HG02870 (cell line): ENCODE results near the gene APBA1.

ENCODE experiments used
- ATAC-seq: cut with Tn5 transposase; IDR thresholded peaks from one replicate; pipeline ENCODE4 v1.9.1; 2021; ENCODE audit warnings: mild to moderate bottlenecking, moderate library complexity; ENCODE audit not compliant: unreplicated experiment

The APBA1 gene

GRCh38 chr9:69580582-69581214, 91.5 kb downstream of the APBA1 start:
- no peak for ATAC-seq

DNA sequence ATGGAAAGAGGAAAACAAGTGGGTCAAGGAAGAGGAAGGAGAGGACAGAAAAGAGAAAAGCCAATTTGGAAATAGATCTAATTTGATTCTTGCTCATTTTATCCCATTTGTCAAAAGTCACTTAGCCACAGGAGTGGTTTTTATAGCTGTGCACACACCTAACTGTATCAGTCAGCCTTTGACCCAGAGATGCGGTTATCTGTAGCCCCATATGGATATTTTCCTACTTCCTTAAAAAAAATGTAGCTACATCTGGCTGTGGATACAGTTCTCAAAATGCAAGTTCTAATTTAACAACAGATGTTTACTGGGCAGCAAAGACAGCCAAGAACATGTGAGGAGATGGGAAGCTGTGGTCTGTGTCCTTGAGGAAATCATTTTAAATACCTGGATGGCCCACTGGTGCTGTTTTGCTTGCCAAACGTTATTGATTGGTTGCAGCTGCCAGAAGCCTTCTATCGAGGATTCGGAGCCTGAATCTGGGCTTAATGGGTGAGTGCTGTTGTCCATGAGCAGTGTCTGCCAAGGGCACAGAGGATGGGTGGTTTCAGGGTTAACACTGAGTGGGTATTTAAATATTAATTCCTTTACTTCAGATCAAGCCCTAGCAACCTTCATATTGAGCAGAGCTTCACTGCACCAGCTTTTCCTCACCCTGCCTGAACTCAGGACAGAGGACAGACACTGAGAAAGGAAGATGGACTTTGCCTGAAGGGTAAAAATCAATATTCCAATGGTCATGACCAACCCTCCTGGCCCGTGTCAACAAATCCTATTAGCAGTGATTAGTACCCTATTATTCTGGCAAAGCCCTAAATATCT, 92.2 kb downstream of the APBA1 start:
- no peak for ATAC-seq

- ATAC-seq, result no peak
Observed at GRCh38 chr9:69579032-69579758, 93.0 kb downstream of the APBA1 start.

DNA sequence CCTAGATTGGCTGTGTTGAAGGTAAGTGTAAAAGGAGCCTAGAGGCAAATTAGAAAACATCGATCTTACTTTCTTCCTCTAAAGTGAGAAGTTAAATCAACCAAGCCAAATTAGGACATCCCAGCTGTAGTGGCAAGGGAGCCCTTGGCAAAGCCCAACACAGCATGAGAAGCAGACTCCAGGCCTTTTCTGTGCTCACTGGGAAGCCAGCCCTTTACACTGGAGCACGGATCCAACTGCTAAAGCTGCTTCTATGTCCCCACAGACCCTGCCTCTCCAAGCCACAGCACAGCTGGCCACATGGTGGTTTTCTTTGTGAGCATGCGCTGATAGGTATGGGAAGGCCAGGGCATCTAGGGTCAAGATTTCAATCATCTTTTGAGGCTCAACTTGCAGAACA, 94.1 kb downstream of the APBA1 start:
- ATAC-seq, result no peak

GRCh38 chr9:69577123-69577522, 95.0 kb downstream of the APBA1 start:
- no peak for ATAC-seq

GRCh38 chr9:69574057-69574456, 98.1 kb downstream of the APBA1 start:
- no peak for ATAC-seq

DNA sequence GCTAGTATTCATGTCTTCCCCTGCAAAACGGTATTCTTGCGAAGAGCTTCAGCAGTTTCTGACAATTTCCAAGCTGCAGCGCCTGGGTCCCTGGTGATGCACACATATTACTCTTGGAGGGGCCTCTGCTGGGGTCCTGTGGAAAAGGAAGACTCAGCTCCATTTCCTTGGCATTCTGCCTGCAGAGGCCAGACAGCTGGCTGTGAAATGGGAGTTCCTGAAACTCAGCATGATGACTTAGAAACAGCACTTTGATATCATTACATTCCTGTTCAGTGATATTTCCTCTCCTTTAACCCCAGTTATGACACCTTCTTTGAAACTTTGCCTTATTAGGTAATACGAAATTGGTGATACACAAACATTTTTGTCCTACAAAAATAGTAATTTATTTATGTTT, 98.5 kb downstream of the APBA1 start:
- ATAC-seq, result no peak

- ATAC-seq, result no peak
Observed at GRCh38 chr9:69572611-69573010, 99.6 kb downstream of the APBA1 start.

DNA sequence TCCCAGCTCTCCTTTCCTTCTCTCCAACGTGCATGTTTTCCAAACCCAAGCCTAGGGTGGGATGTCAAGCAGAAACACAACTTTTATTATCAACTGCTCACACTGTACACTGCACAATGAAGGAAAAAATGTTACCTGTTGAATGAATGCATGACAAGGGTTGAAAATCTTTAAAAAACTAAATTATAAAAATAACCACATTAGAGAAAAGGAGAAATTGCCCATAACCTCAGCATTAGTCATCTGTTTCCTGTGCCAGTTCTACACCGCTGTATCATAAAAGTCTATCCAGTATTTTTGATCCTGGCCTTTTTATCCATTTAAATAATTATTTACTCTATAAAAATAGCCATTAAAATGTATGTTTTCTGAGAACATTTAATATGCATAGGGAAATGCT, 101.1 kb downstream of the APBA1 start:
- no peak for ATAC-seq

DNA sequence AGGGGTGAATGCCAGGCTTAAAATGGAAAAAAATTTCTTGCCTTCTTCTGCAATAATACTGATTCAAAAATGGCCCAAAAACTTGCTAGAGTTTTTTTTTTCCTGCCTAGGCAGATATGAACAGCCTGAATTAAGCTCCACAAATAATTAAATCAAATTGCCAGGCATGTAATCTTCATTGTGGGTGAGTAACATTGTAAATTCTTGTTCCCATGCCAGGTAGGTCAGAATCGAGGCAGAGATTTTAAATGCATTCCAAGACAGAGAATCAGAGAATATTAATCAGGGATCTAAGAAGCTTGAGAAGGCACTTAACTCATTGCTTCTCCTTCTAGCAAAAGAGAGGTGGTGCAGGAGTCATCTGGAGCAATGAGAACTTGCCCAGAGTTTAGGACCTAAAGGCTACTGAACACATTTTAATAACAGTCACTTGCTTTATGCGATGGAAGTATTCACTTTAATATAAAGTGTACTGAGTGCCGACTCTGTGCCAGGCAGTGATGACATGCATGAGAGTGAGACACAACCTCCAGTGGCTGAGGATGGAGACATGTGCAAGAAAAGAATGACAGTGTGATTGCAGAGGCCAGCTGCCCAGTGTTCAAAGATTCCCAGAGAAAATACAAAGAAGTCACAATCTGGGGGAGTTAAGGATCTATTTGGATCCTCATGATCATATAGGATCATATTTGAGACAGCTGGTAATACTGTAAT, 102.3 kb downstream of the APBA1 start:
- no peak for ATAC-seq

GRCh38 chr9:69564557-69564956, 107.6 kb downstream of the APBA1 start:
- no peak for ATAC-seq

GRCh38 chr9:69559126-69559525, 113.0 kb downstream of the APBA1 start:
- ATAC-seq, result no peak

DNA sequence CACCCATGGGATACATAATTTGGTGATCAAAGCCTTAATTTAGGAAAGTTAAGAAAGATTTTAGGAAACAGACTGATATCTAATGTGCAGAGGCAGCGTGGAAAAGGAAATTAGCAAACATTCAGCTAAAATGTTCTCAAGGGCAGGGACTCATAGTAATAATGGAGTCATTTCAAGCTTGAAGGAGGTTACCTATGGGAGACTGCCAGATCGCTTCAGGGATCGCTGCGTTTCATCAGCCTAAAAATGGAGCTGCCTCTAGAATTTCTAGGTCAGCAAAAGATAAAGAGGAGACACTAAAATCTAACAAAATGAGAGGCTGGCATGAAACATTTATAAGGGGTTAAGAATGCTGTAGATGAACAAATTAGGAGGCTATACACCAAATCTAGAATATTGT, 115.5 kb downstream of the APBA1 start:
- ATAC-seq, result no peak

DNA sequence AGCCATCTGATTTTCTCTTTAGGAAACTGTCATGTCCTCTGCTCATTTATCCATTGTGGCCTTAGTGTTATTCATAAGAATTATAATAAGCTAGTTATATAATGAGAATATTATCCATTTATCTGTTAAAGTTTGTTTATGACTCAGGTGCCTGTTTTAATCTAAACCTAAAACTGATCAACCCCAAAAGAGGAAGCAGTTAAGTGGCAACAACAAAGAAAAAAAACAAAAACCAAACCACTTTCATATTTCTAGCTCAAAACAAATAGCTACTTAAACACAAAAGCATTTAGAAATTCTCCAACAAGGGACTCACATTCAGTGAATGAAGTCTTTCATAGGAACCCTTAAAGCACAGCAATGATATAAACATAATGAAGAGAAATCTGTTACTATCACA, 116.4 kb downstream of the APBA1 start:
- ATAC-seq, result no peak

DNA sequence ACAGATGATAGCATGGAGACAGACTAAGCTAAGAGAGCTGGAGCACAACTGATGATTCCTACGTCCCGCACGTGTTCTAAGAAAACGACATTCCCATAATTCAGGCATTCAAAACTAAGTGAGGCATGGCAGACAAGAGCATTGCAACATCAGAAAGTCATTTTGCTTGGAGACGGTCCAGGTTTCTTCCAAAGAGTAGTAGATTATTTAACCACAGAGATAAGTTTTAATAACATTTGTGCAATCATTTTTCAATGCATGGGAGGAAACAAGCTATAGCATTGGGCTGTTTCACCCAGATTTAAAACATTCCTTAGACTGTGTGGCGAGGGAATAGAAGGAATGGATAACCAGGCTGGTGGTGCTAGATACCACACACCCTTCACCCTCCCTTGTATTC, 117.2 kb downstream of the APBA1 start:
- no peak for ATAC-seq

DNA sequence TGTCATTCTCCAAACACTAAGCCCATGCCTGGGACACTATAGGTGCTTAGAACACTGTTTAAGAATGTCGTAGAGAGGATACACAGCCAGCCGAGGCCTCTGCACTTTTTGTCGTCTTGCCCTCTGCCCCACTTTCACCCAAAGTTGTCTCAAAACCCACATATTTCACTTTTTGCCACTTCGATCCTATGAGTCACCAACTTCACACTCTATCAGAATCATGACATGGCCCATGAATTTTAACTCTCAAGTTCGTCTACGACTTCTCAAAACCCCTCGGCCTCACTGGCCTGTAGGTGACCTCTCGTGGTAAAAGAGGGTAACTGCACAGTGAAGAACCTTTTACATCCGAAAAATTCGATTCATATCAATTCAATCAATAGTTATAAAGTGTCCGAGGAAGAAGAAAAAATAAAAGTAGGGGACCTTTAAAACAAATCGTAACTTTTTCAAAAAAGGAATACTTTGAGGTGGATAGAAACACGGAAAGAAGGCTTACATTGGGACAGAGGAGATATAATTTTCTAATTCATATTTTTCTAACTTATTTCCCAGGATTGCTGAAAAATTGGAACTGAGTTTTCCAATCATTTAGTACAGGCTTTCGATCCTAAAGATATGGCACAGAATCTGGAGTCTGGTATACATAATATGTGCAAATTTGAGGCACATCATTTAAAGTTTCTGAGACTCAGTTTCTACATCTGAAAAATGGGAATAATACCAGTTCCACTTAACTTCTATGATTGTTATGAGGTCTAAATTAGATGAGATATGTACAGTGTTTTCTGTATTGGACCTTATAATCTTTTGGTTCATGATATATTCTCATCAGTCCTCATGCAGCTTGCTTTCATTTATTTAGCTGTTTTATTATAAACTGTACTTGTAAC, 122.6 kb downstream of the APBA1 start:
- no peak for ATAC-seq

GRCh38 chr9:69548681-69549080, 123.5 kb downstream of the APBA1 start:
- no peak for ATAC-seq

- ATAC-seq, result no peak
Observed at GRCh38 chr9:69546265-69546664, 125.9 kb downstream of the APBA1 start.

DNA sequence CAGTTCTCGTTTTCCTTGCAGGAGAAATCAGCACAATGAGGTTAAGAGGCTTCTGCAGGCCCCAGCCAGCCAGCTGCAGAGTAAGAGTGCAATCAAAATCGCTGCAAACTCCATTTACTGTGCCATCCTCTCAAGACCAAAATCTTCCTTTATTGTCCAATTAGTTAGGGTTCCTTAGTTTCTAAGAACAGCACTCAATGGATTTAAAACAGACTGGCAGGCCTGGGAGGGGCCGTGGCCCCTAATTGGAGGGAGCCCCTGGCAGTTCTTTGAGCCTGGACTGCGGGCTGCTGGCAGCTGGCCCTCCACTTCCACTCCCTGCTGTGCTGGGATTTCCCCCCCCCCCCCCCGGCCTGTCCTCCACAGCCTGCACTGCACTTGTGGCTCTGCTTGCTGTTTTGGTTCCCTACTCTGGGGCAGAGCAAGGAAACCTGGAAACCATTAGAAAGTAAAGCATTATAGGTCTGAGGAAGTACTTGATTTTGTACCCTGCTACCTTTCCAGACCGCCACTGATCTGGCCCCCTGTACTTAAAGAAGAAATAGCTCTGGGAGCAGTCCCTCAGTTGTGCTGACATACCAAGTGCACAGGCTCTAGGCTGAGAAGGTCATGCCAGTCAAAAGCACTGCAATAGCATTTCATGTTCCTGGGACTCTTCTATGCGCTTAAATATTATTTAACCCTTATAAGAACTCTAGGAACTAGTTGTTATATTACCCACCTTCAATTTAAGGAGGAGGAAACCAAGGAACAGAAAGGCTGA, 129.0 kb downstream of the APBA1 start:
- no peak for ATAC-seq

DNA sequence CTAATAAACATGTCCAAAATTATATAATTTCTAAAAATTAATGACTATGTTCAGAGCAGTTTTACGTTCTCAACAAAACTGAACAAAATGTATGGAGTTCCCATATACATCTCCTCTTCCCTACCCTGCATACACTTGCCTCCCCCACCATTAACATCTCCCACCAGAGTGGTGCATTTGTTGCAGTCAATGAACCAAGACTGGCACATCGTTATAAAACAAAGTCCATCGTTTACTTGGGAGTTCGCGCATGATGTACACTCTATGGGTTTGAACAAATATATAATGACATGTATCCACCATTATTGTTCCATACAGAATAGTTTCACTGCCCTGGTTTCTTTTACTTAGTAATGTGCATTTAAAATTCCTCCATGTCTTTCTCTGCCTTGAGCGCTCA, 130.1 kb downstream of the APBA1 start:
- ATAC-seq, result no peak
